Liver (tissue), 3 donors: ENCODE results near the gene TASOR2.

Source experiments
- EGR1 ChIP-seq, 2 donors: IDR thresholded peaks; 2 replicates each; pipeline ENCODE4 v1.6.1; 2016 to 2018; ENCODE audit warnings: antibody characterized with exemption in 2 of 2, low read depth in 2 of 2
- GABPA ChIP-seq, 2 donors: IDR thresholded peaks in 1 of 2; conservative IDR thresholded peaks in 1 of 2; 2 replicates each; pipeline ENCODE4 v1.6.1; 2016; ENCODE audit warnings: antibody characterized with exemption in 2 of 2, mild to moderate bottlenecking in 1 of 2, moderate library complexity in 1 of 2
- HNF4A ChIP-seq, 2 donors: conservative IDR thresholded peaks; 2 replicates each; pipeline ENCODE4 v1.6.1; 2016; ENCODE audit warnings: antibody characterized with exemption in 2 of 2, mild to moderate bottlenecking in 2 of 2
- JUND ChIP-seq, 2 donors: IDR thresholded peaks; 2 replicates each; pipeline ENCODE4 v1.6.1; 2016; ENCODE audit warnings: antibody characterized with exemption in 2 of 2
- NR2F2 ChIP-seq: IDR thresholded peaks from 2 replicates; pipeline ENCODE4 v1.6.1; 2016; ENCODE audit warnings: antibody characterized with exemption
- RAD21 ChIP-seq, 2 donors: IDR thresholded peaks; 2 replicates each; pipeline ENCODE4 v1.6.1; 2016; ENCODE audit warnings: antibody characterized with exemption in 2 of 2, mild to moderate bottlenecking in 2 of 2
- RXRA ChIP-seq, 2 donors: IDR thresholded peaks; 2 replicates each; pipeline ENCODE4 v1.6.1; 2017 to 2018; ENCODE audit warnings: antibody characterized with exemption in 2 of 2, mild to moderate bottlenecking in 1 of 2
- SP1 ChIP-seq: IDR thresholded peaks from 2 replicates; pipeline ENCODE4 v1.6.1; 2018; ENCODE audit warnings: antibody characterized with exemption, mild to moderate bottlenecking
- YY1 ChIP-seq: IDR thresholded peaks from 2 replicates; pipeline ENCODE4 v1.6.1; 2016; ENCODE audit warnings: antibody characterized with exemption, mild to moderate bottlenecking
- TF ChIP-seq, protein P1 (sequence below): IDR thresholded peaks from 2 replicates; pipeline ENCODE4 v1.6.1; 2016; ENCODE audit warnings: antibody characterized with exemption
- TF ChIP-seq, protein P2 (sequence below): fragments of 150-350 bp; IDR thresholded peaks from 2 replicates; pipeline ENCODE4 v1.5.1; 2017; ENCODE audit warnings: improper control_type of control experiment, low read depth, low read length; ENCODE audit not compliant: missing input control
- TF ChIP-seq, protein P3 (sequence below): IDR thresholded peaks from 2 replicates; pipeline ENCODE4 v1.6.1; 2016; ENCODE audit warnings: antibody characterized with exemption
- TF ChIP-seq, protein P4 (sequence below): IDR thresholded peaks from 2 replicates; pipeline ENCODE4 v1.6.1; 2016; ENCODE audit warnings: antibody characterized with exemption, mild to moderate bottlenecking
- TF ChIP-seq, protein P5 (sequence below): IDR thresholded peaks from 2 replicates; pipeline ENCODE4 v1.6.1; 2016; ENCODE audit warnings: antibody characterized with exemption
- donor health status: healthy.
- donor health status: healthy.

DNA sequence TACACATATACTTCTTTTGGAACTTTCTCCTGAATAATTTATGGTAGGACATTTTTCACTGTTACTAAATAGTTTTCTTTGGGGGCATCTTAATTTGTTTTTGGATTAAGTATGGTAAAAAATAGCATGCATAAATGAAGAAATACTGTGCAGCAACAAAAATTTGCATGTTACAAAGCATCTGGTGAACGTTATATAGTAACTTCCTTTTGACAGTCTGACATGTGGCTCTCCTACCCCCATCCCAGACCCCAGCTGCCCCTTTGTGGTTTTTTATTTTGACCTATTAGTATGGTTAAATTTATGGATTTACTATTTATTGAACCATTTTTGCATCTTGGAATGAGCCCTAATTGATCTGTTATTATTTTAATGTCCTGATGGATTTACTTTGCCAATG is 9.9 kb downstream of the TASOR2 start:
- TF ChIP-seq, protein P1, sequence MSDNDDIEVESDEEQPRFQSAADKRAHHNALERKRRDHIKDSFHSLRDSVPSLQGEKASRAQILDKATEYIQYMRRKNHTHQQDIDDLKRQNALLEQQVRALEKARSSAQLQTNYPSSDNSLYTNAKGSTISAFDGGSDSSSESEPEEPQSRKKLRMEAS: no peak
- TF ChIP-seq, protein P2, sequence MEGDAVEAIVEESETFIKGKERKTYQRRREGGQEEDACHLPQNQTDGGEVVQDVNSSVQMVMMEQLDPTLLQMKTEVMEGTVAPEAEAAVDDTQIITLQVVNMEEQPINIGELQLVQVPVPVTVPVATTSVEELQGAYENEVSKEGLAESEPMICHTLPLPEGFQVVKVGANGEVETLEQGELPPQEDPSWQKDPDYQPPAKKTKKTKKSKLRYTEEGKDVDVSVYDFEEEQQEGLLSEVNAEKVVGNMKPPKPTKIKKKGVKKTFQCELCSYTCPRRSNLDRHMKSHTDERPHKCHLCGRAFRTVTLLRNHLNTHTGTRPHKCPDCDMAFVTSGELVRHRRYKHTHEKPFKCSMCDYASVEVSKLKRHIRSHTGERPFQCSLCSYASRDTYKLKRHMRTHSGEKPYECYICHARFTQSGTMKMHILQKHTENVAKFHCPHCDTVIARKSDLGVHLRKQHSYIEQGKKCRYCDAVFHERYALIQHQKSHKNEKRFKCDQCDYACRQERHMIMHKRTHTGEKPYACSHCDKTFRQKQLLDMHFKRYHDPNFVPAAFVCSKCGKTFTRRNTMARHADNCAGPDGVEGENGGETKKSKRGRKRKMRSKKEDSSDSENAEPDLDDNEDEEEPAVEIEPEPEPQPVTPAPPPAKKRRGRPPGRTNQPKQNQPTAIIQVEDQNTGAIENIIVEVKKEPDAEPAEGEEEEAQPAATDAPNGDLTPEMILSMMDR: no peak
- TF ChIP-seq YY1 (no peak), GABPA (IDR thresholded peaks at IDR 0.05 in 1 of 2, conservative IDR thresholded peaks at IDR 0.05 in 1 of 2) (no peak), RXRA (IDR thresholded peaks at IDR 0.05) (no peak), RAD21 (IDR thresholded peaks at IDR 0.05) (no peak), JUND (IDR thresholded peaks at IDR 0.05) (no peak), NR2F2 (no peak), SP1 (no peak), EGR1 (IDR thresholded peaks at IDR 0.05; ENCODE audit: low read depth in 2 of 2) (no peak), HNF4A (conservative IDR thresholded peaks at IDR 0.05) (no peak)
- TF ChIP-seq, protein P3, sequence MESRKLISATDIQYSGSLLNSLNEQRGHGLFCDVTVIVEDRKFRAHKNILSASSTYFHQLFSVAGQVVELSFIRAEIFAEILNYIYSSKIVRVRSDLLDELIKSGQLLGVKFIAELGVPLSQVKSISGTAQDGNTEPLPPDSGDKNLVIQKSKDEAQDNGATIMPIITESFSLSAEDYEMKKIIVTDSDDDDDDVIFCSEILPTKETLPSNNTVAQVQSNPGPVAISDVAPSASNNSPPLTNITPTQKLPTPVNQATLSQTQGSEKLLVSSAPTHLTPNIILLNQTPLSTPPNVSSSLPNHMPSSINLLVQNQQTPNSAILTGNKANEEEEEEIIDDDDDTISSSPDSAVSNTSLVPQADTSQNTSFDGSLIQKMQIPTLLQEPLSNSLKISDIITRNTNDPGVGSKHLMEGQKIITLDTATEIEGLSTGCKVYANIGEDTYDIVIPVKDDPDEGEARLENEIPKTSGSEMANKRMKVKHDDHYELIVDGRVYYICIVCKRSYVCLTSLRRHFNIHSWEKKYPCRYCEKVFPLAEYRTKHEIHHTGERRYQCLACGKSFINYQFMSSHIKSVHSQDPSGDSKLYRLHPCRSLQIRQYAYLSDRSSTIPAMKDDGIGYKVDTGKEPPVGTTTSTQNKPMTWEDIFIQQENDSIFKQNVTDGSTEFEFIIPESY: no peak
- TF ChIP-seq, protein P4, sequence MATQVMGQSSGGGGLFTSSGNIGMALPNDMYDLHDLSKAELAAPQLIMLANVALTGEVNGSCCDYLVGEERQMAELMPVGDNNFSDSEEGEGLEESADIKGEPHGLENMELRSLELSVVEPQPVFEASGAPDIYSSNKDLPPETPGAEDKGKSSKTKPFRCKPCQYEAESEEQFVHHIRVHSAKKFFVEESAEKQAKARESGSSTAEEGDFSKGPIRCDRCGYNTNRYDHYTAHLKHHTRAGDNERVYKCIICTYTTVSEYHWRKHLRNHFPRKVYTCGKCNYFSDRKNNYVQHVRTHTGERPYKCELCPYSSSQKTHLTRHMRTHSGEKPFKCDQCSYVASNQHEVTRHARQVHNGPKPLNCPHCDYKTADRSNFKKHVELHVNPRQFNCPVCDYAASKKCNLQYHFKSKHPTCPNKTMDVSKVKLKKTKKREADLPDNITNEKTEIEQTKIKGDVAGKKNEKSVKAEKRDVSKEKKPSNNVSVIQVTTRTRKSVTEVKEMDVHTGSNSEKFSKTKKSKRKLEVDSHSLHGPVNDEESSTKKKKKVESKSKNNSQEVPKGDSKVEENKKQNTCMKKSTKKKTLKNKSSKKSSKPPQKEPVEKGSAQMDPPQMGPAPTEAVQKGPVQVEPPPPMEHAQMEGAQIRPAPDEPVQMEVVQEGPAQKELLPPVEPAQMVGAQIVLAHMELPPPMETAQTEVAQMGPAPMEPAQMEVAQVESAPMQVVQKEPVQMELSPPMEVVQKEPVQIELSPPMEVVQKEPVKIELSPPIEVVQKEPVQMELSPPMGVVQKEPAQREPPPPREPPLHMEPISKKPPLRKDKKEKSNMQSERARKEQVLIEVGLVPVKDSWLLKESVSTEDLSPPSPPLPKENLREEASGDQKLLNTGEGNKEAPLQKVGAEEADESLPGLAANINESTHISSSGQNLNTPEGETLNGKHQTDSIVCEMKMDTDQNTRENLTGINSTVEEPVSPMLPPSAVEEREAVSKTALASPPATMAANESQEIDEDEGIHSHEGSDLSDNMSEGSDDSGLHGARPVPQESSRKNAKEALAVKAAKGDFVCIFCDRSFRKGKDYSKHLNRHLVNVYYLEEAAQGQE: no peak
- TF ChIP-seq, protein P5, sequence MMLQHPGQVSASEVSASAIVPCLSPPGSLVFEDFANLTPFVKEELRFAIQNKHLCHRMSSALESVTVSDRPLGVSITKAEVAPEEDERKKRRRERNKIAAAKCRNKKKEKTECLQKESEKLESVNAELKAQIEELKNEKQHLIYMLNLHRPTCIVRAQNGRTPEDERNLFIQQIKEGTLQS: no peak
